OCI-LY3 (cell line): ENCODE results near the gene ACOT11.

Experiments
- CTCF ChIP-seq: fragments of 200-600, 300-600 bp; sonication (generic); IDR thresholded peaks from 2 replicates; pipeline ENCODE4 v1.5.1; 2014; ENCODE audit warnings: antibody characterized with exemption, low read length, low read depth
- EZH2phosphoT487 ChIP-seq: fragments of 200-600 bp; shearing (Covaris generic); IDR thresholded peaks from 2 replicates; pipeline ENCODE4 v1.6.1; 2018; ENCODE audit warnings: antibody characterized with exemption, mixed run types, low read depth

GRCh38 chr1:54556110-54556509 is 8.1 kb downstream of the ACOT11 start:
- no peak for TF ChIP-seq CTCF
- TF ChIP-seq EZH2phosphoT487: no peak
